ENCODE measurements around the gene PRRC2A.

The PRRC2A gene

DNA sequence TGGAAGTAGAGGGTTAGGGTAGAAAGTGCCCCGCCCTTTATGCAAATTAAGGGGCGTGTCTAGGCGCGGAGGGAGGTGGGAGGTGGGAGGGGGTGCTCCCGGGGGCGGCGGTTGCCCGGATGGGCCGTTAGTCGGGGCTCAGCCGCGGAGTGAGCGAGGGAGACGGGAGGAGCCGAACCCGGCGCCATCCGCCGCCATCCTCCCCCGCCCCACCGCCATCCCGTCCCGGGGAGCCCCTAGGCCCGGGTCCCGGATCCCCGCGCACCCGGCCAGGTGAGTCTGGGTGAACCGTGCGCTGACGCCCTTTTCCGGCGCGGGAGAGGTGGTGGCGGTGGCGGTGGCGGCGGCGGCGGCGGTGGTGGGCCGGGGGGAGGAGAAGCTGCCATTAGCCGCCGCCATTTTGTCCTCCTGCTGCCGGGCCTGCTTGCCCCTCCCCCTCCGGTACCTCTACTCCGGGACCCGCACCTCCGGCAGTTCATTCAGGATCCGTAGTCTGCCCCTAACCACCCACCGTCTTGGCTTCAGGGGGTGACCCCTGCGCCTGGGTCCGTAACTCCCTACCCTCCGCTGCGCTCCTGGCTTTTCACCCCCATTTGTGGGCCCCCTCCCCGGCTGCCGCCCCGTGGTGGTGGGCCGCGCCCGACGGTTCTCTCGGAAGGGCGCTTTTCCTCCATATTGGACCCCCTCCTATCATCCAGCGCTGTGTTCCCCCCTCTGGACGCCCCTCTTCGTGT, at the start of gene PRRC2A:
TSS of gene PRRC2A (plus strand) at position 130 of the 734 bp plus-strand sequence. CDS start 2,075 bp downstream, outside the sequence.
- DNase-seq (ENCODE audit: low spot score): peak; percentile 70

GRCh38 chr6:31572041-31572911, 48.2 kb upstream of the PRRC2A start, which contains the start of gene LTA:
TSS of gene LTA (plus strand) at chr6:31572289. CDS start at chr6:31572743, 454 bp downstream.
- DNase-seq (ENCODE audit: low spot score): no peak

GRCh38 chr6:31573239-31574105, 47.0 kb upstream of the PRRC2A start:
- DNase-seq (ENCODE audit: low spot score): no peak

DNA sequence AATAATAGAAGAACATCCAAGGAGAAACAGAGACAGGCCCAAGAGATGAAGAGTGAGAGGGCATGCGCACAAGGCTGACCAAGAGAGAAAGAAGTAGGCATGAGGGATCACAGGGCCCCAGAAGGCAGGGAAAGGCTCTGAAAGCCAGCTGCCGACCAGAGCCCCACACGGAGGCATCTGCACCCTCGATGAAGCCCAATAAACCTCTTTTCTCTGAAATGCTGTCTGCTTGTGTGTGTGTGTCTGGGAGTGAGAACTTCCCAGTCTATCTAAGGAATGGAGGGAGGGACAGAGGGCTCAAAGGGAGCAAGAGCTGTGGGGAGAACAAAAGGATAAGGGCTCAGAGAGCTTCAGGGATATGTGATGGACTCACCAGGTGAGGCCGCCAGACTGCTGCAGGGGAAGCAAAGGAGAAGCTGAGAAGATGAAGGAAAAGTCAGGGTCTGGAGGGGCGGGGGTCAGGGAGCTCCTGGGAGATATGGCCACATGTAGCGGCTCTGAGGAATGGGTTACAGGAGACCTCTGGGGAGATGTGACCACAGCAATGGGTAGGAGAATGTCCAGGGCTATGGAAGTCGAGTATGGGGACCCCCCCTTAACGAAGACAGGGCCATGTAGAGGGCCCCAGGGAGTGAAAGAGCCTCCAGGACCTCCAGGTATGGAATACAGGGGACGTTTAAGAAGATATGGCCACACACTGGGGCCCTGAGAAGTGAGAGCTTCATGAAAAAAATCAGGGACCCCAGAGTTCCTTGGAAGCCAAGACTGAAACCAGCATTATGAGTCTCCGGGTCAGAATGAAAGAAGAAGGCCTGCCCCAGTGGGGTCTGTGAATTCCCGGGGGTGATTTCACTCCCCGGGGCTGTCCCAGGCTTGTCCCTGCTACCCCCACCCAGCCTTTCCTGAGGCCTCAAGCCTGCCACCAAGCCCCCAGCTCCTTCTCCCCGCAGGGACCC, 46.1 kb upstream of the PRRC2A start:
- DNase-seq (ENCODE audit: low spot score): no peak

GRCh38 chr6:31575335-31575901, 45.1 kb upstream of the PRRC2A start, which contains the start of gene TNF:
TSS of gene TNF (plus strand) at chr6:31575565. CDS start at chr6:31575742, 177 bp downstream.
- DNase-seq (ENCODE audit: low spot score): no peak

- no peak for DNase-seq (ENCODE audit: low spot score)
Observed at GRCh38 chr6:31575952-31576685, 44.4 kb upstream of the PRRC2A start.

DNA sequence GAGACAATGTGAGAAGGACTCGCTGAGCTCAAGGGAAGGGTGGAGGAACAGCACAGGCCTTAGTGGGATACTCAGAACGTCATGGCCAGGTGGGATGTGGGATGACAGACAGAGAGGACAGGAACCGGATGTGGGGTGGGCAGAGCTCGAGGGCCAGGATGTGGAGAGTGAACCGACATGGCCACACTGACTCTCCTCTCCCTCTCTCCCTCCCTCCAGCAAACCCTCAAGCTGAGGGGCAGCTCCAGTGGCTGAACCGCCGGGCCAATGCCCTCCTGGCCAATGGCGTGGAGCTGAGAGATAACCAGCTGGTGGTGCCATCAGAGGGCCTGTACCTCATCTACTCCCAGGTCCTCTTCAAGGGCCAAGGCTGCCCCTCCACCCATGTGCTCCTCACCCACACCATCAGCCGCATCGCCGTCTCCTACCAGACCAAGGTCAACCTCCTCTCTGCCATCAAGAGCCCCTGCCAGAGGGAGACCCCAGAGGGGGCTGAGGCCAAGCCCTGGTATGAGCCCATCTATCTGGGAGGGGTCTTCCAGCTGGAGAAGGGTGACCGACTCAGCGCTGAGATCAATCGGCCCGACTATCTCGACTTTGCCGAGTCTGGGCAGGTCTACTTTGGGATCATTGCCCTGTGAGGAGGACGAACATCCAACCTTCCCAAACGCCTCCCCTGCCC, 43.5 kb upstream of the PRRC2A start:
- no peak for DNase-seq (ENCODE audit: low spot score)

GRCh38 chr6:31577579-31577966, 42.9 kb upstream of the PRRC2A start:
- no peak for DNase-seq (ENCODE audit: low spot score)

GRCh38 chr6:31578184-31579118, 42.1 kb upstream of the PRRC2A start:
- DNase-seq (ENCODE audit: low spot score): no peak

DNA sequence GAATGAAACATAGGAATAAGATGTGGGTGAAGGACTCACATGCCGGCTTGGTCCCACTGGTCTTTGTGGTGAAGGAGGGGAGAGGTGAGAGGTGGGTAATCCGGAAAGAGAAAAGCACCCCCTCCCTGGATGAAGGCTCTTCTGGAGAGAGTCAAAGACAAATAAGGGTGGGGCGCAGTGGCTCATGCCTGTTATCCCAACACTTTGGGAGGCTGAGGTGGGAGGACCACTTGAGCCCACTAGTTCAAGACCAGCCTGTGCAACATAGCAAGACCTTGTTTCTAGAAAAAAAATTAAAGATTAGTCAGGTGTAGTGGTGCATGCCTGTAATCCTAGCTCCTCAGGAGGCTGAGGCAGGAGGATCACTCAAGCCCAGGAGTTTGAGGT, 41.4 kb upstream of the PRRC2A start:
- DNase-seq (ENCODE audit: low spot score): no peak

GRCh38 chr6:31579546-31580437, 40.7 kb upstream of the PRRC2A start:
- DNase-seq (ENCODE audit: low spot score): no peak

DNA sequence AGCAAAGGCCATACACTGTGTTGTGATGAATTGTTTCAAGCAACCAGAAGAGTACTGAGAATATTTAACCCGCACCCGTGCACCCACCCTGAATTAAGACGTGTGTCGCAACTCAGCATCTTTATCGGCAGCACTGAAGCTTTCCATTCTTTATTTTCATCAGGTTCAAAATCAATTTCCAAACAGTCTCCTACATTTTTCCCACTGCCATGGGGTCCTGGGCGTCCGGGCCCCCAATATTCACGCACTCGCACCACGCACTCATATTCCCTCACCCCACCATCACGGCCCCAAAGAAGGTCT, 40.1 kb upstream of the PRRC2A start:
- no peak for DNase-seq (ENCODE audit: low spot score)

GRCh38 chr6:31580807-31581433, 39.6 kb upstream of the PRRC2A start:
- DNase-seq (ENCODE audit: low spot score): peak; percentile 77

DNA sequence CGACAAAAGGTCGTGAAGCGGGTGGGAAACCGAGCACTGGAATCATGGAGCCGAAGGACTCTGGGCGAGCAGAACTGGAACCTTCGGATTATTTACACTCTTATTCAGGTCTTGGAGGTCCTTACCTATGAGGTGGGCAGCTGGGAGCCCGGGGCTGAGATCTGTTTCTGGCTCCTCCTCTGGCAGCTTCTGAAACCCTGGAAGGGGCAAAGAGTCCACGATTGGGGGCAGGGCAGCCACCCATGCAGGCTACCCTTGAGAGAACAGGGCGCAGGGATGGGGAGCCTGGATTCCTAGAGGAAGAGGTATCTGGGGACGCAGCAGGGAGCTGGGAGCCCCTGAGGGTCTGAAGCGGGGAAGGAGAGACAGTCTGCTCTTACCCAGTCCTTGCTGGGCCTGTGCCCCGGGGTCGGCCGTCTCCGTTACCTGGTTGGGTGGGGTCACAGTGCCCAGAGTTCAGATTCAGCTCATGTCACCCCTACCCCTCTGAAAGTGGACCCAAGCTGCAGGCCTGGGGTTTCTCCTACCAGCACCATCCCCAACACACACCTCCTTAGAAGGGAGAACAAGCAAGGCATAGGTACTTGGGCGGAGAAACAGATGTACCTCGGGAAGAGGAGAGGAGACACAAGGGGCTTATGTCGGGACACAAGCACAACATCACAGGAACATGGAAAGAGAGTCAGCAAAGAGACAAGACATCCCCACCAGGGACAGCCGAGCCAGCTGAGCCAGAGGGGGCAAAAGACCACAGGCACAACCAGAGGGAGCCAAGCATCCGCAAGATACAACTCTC, 38.9 kb upstream of the PRRC2A start:
- DNase-seq (ENCODE audit: low spot score): no peak

DNA sequence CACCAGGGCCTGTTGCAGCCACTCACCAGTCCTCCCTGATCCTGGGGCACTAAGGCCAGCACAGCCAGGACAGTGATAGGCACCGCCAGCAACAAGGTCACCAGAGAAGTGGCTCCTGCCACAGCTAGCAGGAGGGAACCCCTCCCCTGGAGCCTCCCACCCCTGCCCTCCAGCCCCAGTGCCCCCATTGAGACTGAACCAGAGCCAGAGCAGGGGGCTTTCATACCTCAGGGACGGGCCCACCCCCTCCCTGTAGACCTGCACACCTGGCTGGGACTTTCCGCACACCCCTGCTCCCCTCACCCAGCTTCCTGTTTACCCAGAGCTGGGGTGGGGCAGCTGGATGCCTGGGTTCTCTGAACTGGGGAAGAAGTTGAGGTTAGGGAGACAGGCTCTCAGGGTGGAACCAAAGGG, 38.3 kb upstream of the PRRC2A start, which contains the start of gene LTB:
TSS of gene LTB (minus strand) at position 195 of the 414 bp plus-strand sequence. CDS start at position 188, 7 bp downstream.
- DNase-seq (ENCODE audit: low spot score): no peak

GRCh38 chr6:31585491-31585890, 35.0 kb upstream of the PRRC2A start:
- peak; percentile 40 for DNase-seq (ENCODE audit: low spot score)

Measured in hematopoietic multipotent progenitor cell treated with erythropoietin and hydrocortisone succinate and interleukin-3 and kit ligand, for 15 days (in vitro differentiated cells).